K562 (cell line): Measurements from ENCODE around the gene ZNF584. TPM values are rescaled to one million over a fixed set of nuclear protein-coding genes. Genes with fewer than 3 reads are reported as not detected.
A peak's percentile ranks its signal among the peaks of the same experiment; 100 is the strongest.

ENCODE experiments used
- ATF4 ChIP-seq: fragments of 450-650 bp; formaldehyde crosslinking; IDR thresholded peaks from 2 replicates; pipeline ENCODE4 v1.4.0; 2022; ENCODE audit warnings: mild to moderate bottlenecking, moderate library complexity
- CBFA2T2 ChIP-seq: fragments of 450-650 bp; conservative IDR thresholded peaks from 2 replicates; pipeline ENCODE4 v1.6.1; 2017; ENCODE audit warnings: mild to moderate bottlenecking
- ESRRB ChIP-seq: fragments of 250-450 bp; sonication (Bioruptor Pico); IDR thresholded peaks from 2 replicates; pipeline ENCODE4 v1.5.0; 2020; ENCODE audit warnings: mild to moderate bottlenecking, moderate library complexity, borderline replicate concordance
- ILK ChIP-seq: fragments of 450-650 bp; IDR thresholded peaks from 2 replicates; pipeline ENCODE4 v1.6.1; 2016; ENCODE audit warnings: missing genetic modification characterization, low read depth, mild to moderate bottlenecking, missing compliant biosample characterization, moderate library complexity, borderline replicate concordance
- MYC ChIP-seq, 2 experiments: fragments of 250-450 bp in 1 of 2; sonication (Bioruptor Pico) in 1 of 2; IDR thresholded peaks; 2 replicates each; pipeline versions ENCODE4 v1.5.1 to v1.6.1; 2012 to 2021; ENCODE audit warnings: low read depth in 2 of 2, borderline replicate concordance in 1 of 2, improper control_type of control experiment in 1 of 2, low read length in 1 of 2, mild to moderate bottlenecking in 1 of 2, moderate library complexity in 1 of 2
- SMARCA4 ChIP-seq: fragments of 450-650 bp; IDR thresholded peaks from 2 replicates; pipeline ENCODE4 v1.6.1; 2016
- STAT5B ChIP-seq: fragments of 250-450 bp; sonication (Bioruptor Pico); IDR thresholded peaks from 2 replicates; pipeline ENCODE4 v1.8.0; 2021; ENCODE audit warnings: mild to moderate bottlenecking, inconsistent platforms
- TBL1XR1 ChIP-seq, 2 experiments: IDR thresholded peaks; 2 replicates each; pipeline ENCODE4 v1.6.1; 2012; ENCODE audit warnings: improper control_type of control experiment in 2 of 2, low read length in 2 of 2, mild to moderate bottlenecking in 1 of 2
- XRCC3 ChIP-seq: fragments of 450-650 bp; IDR thresholded peaks from 2 replicates; pipeline ENCODE4 v1.6.1; 2017; ENCODE audit warnings: mild to moderate bottlenecking, moderate library complexity
- ZBTB43 ChIP-seq: sonication (generic); formaldehyde crosslinking; IDR thresholded peaks from 2 replicates; pipeline ENCODE4 v1.8.0; 2023; ENCODE audit warnings: mild to moderate bottlenecking, missing genetic modification reagents
- ZBTB7A ChIP-seq: IDR thresholded peaks from 2 replicates; pipeline ENCODE4 v1.6.1; 2011; ENCODE audit warnings: low read depth, mild to moderate bottlenecking, low read length, moderate library complexity, borderline replicate concordance; ENCODE audit not compliant: control insufficient read depth
- ZNF197 ChIP-seq: fragments of 200-800 bp; sonication (Bioruptor generic); IDR thresholded peaks from 2 replicates; pipeline ENCODE4 v1.6.1; 2016; ENCODE audit warnings: low read depth, missing genetic modification characterization, missing compliant biosample characterization
- ZNF408 ChIP-seq: fragments of 250-450 bp; sonication (Bioruptor Pico); IDR thresholded peaks from 2 replicates; pipeline ENCODE4 v1.4.0; 2020; ENCODE audit warnings: low read depth, mild to moderate bottlenecking, moderate library complexity
- ZNF609 ChIP-seq: sonication (generic); formaldehyde crosslinking; IDR thresholded peaks from 2 replicates; pipeline ENCODE4 v1.8.1; 2023; ENCODE audit warnings: missing genetic modification reagents, mild to moderate bottlenecking, borderline replicate concordance
- polyA plus RNA-seq, 8 experiments: library from polyadenylated mRNA; depleted of rRNA in 4 of 8; stranded (reverse) in 5 of 8; unstranded in 3 of 8; fragments of >200 nt; fragmentation: Nextera tagmentation in 2 of 8; fragmentation: Illumina TruSeq in 1 of 8; extraction: Ambion mirVana in 2 of 8; extraction: Trizol in 1 of 8; gene quantifications; 2 replicates each; pipeline versions ENCODE4 v1.2.1 to v1.2.3, GENCODE V29; 2011 to 2014; ENCODE audit warnings: inconsistent platforms in 1 of 8, missing spikeins in 1 of 8
- total RNA-seq, 7 experiments: library from RNA; depleted of rRNA in 6 of 7; stranded (reverse); fragments of >200 nt in 6 of 7; fragmentation: Illumina TruSeq in 2 of 7; extraction: Trizol in 2 of 7; gene quantifications; 2 replicates each; pipeline versions ENCODE4 v1.2.1 to v1.2.3, GENCODE V29; 2011 to 2021; ENCODE audit warnings: low replicate concordance in 1 of 7
- TF ChIP-seq, protein P1 (sequence below): sonication (generic); IDR thresholded peaks from 2 replicates; pipeline ENCODE4 v1.6.1; 2016
- TF ChIP-seq, protein P2 (sequence below), 2 experiments: fragments of 450-650 bp in 1 of 2; sonication (generic) in 1 of 2; formaldehyde crosslinking in 1 of 2; IDR thresholded peaks in 1 of 2; conservative IDR thresholded peaks in 1 of 2; 2 replicates each; pipeline versions ENCODE4 v1.6.1 to v1.8.1; 2016 to 2023; ENCODE audit warnings: mild to moderate bottlenecking in 2 of 2, moderate library complexity in 2 of 2, inconsistent platforms in 1 of 2, missing genetic modification reagents in 1 of 2

The ZNF584 gene
- total and polyA plus RNA-seq, 9 of the 15 experiments (the other 6 are each of a cell fraction or from before 2014, with no cell fraction given), result 5.8 to 43.4 (median 24.6) TPM

DNA sequence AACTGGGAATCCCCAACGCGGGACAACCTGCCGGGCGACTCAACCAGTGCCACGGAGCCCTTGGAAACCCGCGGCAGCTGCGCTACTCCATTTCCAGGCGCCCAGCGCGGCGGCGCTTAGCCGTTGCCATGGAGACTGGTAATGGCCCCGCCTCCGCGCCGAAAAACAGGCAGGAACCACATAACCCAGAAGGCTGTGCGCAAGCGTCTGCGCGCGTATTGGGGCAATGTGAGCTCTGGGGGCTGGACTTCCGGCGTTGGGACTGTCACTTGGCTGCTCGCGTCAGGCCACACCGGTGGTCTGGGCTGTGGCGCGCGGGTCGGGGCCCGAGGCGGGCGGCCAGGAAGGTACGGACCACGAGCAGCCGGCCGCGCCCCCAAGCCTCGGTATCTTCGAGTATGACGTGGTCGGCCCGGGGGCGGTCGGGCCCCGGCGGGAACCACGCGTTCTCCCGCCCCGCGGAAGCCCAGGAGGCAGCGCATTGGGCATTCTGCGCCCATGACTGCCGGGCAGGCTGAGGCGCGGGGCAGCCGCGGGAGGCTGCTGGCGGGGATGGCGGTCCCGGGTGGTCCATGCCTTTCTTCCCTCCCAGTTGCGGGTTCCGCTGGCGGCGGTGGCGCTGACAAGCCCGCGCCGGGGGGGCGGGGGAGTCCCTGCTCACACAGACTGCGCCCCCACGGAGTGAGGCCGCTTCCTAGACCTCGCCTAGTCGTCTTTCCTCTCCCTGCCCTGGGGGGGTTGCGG lies 43.1 kb downstream of the ZNF584 start, which contains the start of gene ZNF324B (continued):
- TF ChIP-seq, protein P1, sequence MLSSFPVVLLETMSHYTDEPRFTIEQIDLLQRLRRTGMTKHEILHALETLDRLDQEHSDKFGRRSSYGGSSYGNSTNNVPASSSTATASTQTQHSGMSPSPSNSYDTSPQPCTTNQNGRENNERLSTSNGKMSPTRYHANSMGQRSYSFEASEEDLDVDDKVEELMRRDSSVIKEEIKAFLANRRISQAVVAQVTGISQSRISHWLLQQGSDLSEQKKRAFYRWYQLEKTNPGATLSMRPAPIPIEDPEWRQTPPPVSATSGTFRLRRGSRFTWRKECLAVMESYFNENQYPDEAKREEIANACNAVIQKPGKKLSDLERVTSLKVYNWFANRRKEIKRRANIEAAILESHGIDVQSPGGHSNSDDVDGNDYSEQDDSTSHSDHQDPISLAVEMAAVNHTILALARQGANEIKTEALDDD, result no peak
- TF ChIP-seq ESRRB (no peak), SMARCA4 (no peak), CBFA2T2 (no peak), TBL1XR1 (IDR thresholded peaks at IDR 0.05; ENCODE audit: low read length in 2 of 2) (no peak), ZNF609 (no peak), ATF4 (CRISPR knock-in tag) (no peak), ZBTB43 (CRISPR knock-in tag) (no peak), ZNF197 (CRISPR knock-in tag) (no peak), STAT5B (CRISPR knock-in tag) (no peak), XRCC3 (no peak), ILK (no peak), MYC (IDR thresholded peaks at IDR 0.05; ENCODE audit: low read depth, low read length) (no peak), MYC (CRISPR knock-in tag; IDR thresholded peaks at IDR 0.05; ENCODE audit: borderline replicate concordance, low read depth) (no peak), ZNF408 (CRISPR knock-in tag) (no peak), ZBTB7A (peak; percentile 7)
- TF ChIP-seq, protein P2, sequence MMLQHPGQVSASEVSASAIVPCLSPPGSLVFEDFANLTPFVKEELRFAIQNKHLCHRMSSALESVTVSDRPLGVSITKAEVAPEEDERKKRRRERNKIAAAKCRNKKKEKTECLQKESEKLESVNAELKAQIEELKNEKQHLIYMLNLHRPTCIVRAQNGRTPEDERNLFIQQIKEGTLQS (IDR thresholded peaks at IDR 0.05), result no peak
- TF ChIP-seq, protein P2 (CRISPR knock-in tag; conservative IDR thresholded peaks at IDR 0.05), result 0 out of 2 replicates have a peak, but pooled peaks have one; percentile 58
